HCT116 (cell line): ENCODE measurements around the gene IL21R. TPM values are rescaled to one million over a fixed set of nuclear protein-coding genes. Genes with fewer than 3 reads are reported as not detected.

Experiments
- ATAC-seq: fragments of 200-7000 bp; cut with Tn5 transposase; 2 replicates; pipeline ENCODE4 v1.9.1; 2020; ENCODE audit warnings: mild to moderate bottlenecking, moderate library complexity
- BruUV-seq: library from RNA; stranded (reverse); fragments of 400-500 nt; replicated peaks from 2 replicates; lab custom pipeline; 2021; lab: Mats Ljungman, UMichigan
- CTCF ChIA-PET: fragments of 300-600 bp; sonication (Branson Sonifier 250); formaldehyde crosslinking; loops from one replicate; lab custom pipeline; 2021; ENCODE audit warnings: antibody characterized with exemption; lab: Charles Lee
- POLR2A ChIA-PET: fragments of 300-600, 350-600 bp; sonication (Branson Sonifier 250); formaldehyde crosslinking; loops from one replicate; lab custom pipeline; 2021; ENCODE audit warnings: antibody characterized with exemption; lab: Charles Lee
- RAD21 ChIA-PET, 2 experiments: fragments of 300-600 bp; sonication (Branson Sonifier 250); formaldehyde crosslinking; loops; one replicate each; lab custom pipeline; 2023; ENCODE audit warnings: low total read pairs in 2 of 2; ENCODE audit not compliant: uncharacterized antibody in 2 of 2, unreplicated experiment in 2 of 2, low non-redundant PET in 1 of 2; lab: Charles Lee
- DNase-seq: peaks from one replicate; pipeline ENCODE4 v3.0.0-alpha.2; 2010; ENCODE audit warnings: low read depth, low spot score
- H2AFZ ChIP-seq: fragments of 200-600 bp; shearing (Covaris generic), sonication (generic); 2 replicates; pipeline ENCODE4 v1.6.1; 2017; ENCODE audit warnings: low read depth, mixed run types, mixed read lengths, antibody characterized with exemption, low read length; ENCODE audit not compliant: poor library complexity, severe bottlenecking
- H3K27ac ChIP-seq: 2 replicates; pipeline ENCODE4 v1.5.1; 2012; ENCODE audit warnings: low read depth, low read length
- H3K27me3 ChIP-seq: fragments of 200-600 bp; sonication (generic); 2 replicates; pipeline ENCODE4 v1.6.1; 2016; ENCODE audit warnings: mixed run types, low read length, mixed read lengths; ENCODE audit not compliant: insufficient read depth
- H3K36me3 ChIP-seq, 2 experiments: fragments of 200-500 bp in 1 of 2; fragments of 200-600 bp in 1 of 2; sonication (Bioruptor generic) in 1 of 2; sonication (generic) in 1 of 2; 2 replicates each; pipeline versions ENCODE4 v1.5.1 to v1.6.1; 2014 to 2016; ENCODE audit warnings: low read length in 2 of 2, inconsistent platforms in 1 of 2, mixed read lengths in 1 of 2, mixed run types in 1 of 2; ENCODE audit not compliant: insufficient read depth in 2 of 2, control insufficient read depth in 1 of 2
- H3K4me1 ChIP-seq, 2 experiments: fragments of 200-600 bp in 1 of 2; sonication (generic) in 1 of 2; 2 replicates each; pipeline versions ENCODE4 v1.5.1 to v1.6.1; 2012 to 2017; ENCODE audit warnings: low read length in 2 of 2, inconsistent platforms in 1 of 2, mild to moderate bottlenecking in 1 of 2, mixed read lengths in 1 of 2, mixed run types in 1 of 2, moderate library complexity in 1 of 2; ENCODE audit not compliant: insufficient read depth in 2 of 2, control insufficient read depth in 1 of 2
- H3K4me2 ChIP-seq: fragments of 200-600 bp; sonication (generic); 2 replicates; pipeline ENCODE4 v1.6.1; 2017; ENCODE audit warnings: mixed run types, low read length, mixed read lengths
- H3K4me3 ChIP-seq, 2 experiments: fragments of 200-600 bp in 1 of 2; sonication (generic) in 1 of 2; replicated peaks in 1 of 2; 2 replicates each; pipeline ENCODE4 v1.5.1; 2011 to 2016; ENCODE audit warnings: low read length in 2 of 2, control low read depth in 1 of 2, low read depth in 1 of 2, mild to moderate bottlenecking in 1 of 2, mixed read lengths in 1 of 2, mixed run types in 1 of 2
- H3K79me2 ChIP-seq: fragments of 200-600 bp; sonication (generic); 2 replicates; pipeline ENCODE4 v1.6.1; 2017; ENCODE audit warnings: mild to moderate bottlenecking, mixed run types, low read length, moderate library complexity, mixed read lengths; ENCODE audit not compliant: insufficient read depth
- H3K9ac ChIP-seq: fragments of 200-600 bp; sonication (generic); 2 replicates; pipeline ENCODE4 v1.6.1; 2016; ENCODE audit warnings: low read length, mixed read lengths
- H3K9me2 ChIP-seq: fragments of 200-600 bp; sonication (generic), shearing (Covaris generic); 2 replicates; pipeline ENCODE4 v1.6.1; 2017; ENCODE audit warnings: mixed run types, mild to moderate bottlenecking, moderate library complexity; ENCODE audit not compliant: insufficient read depth
- H3K9me3 ChIP-seq, 2 experiments: fragments of 200-500 bp in 1 of 2; fragments of 200-600 bp in 1 of 2; sonication (Bioruptor generic) in 1 of 2; sonication (generic) in 1 of 2; 2 replicates each; pipeline ENCODE4 v1.6.1; 2014 to 2017; ENCODE audit warnings: low read length in 2 of 2, mixed read lengths in 2 of 2, inconsistent platforms in 1 of 2, low read depth in 1 of 2, mild to moderate bottlenecking in 1 of 2, mixed run types in 1 of 2, moderate library complexity in 1 of 2; ENCODE audit not compliant: control insufficient read depth in 1 of 2, insufficient read depth in 1 of 2
- H4K20me1 ChIP-seq: fragments of 200-600 bp; sonication (generic), shearing (Covaris generic); 2 replicates; pipeline ENCODE4 v1.6.1; 2017; ENCODE audit warnings: mixed run types, mild to moderate bottlenecking, moderate library complexity; ENCODE audit not compliant: insufficient read depth
- CEBPB ChIP-seq: IDR thresholded peaks from 2 replicates; pipeline ENCODE4 v1.6.1; 2012; ENCODE audit warnings: low read depth
- CTCF ChIP-seq, 3 experiments: fragments of 200-600 bp in 1 of 3; sonication (generic) in 1 of 3; IDR thresholded peaks in 2 of 3; conservative IDR thresholded peaks in 1 of 3; 2 replicates each; pipeline ENCODE4 v1.5.1; 2012 to 2017; ENCODE audit warnings: low read depth in 2 of 3, low read length in 2 of 3, antibody characterized with exemption in 1 of 3, borderline replicate concordance in 1 of 3, control low read depth in 1 of 3, mild to moderate bottlenecking in 1 of 3, mixed read lengths in 1 of 3, mixed run types in 1 of 3, moderate library complexity in 1 of 3; ENCODE audit not compliant: insufficient read depth in 1 of 3
- EZH2 ChIP-seq: fragments of 200-600 bp; sonication (generic); IDR thresholded peaks from 2 replicates; pipeline ENCODE4 v1.6.1; 2017; ENCODE audit warnings: antibody characterized with exemption, mixed run types
- FOSL1 ChIP-seq: IDR thresholded peaks from 2 replicates; pipeline ENCODE4 v1.6.1; 2012; ENCODE audit warnings: low read depth
- POLR2A ChIP-seq: IDR thresholded peaks from 2 replicates; pipeline ENCODE4 v1.7.0; 2011; ENCODE audit warnings: borderline replicate concordance; ENCODE audit not compliant: insufficient read depth, insufficient read length; ENCODE audit errors: extremely low read depth
- POLR2AphosphoS5 ChIP-seq: IDR thresholded peaks from 2 replicates; pipeline ENCODE4 v1.6.1; 2011; ENCODE audit warnings: mild to moderate bottlenecking, low read depth, low read length, moderate library complexity
- RAD21 ChIP-seq: IDR thresholded peaks from 2 replicates; pipeline ENCODE4 v1.6.1; 2012; ENCODE audit warnings: low read depth, mild to moderate bottlenecking
- REST ChIP-seq: IDR thresholded peaks from 2 replicates; pipeline ENCODE4 v1.6.1; 2012; ENCODE audit warnings: low read depth
- SIN3A ChIP-seq: IDR thresholded peaks from 2 replicates; pipeline ENCODE4 v1.6.1; 2012; ENCODE audit warnings: low read depth
- SP1 ChIP-seq: IDR thresholded peaks from 2 replicates; pipeline ENCODE4 v1.6.1; 2012; ENCODE audit warnings: low read depth
- SRF ChIP-seq: IDR thresholded peaks from 2 replicates; pipeline ENCODE4 v1.6.1; 2012; ENCODE audit warnings: low read depth
- TCF7L2 ChIP-seq: IDR thresholded peaks from 2 replicates; pipeline ENCODE4 v1.7.0; 2011; ENCODE audit warnings: borderline replicate concordance, inconsistent platforms; ENCODE audit not compliant: insufficient read depth, insufficient read length; ENCODE audit errors: extremely low read depth
- ZBTB33 ChIP-seq: IDR thresholded peaks from 2 replicates; pipeline ENCODE4 v1.6.1; 2011; ENCODE audit warnings: mild to moderate bottlenecking, low read length, moderate library complexity; ENCODE audit not compliant: insufficient replicate concordance; ENCODE audit errors: extremely low read depth
- ZNF274 ChIP-seq: fragments of 200-500 bp; sonication (Bioruptor generic); IDR thresholded peaks from 2 replicates; pipeline ENCODE4 v1.6.1; 2014; ENCODE audit warnings: mild to moderate bottlenecking, low read depth, low read length, inconsistent platforms
- intact Hi-C: fragments of 100-400 bp; cut with micrococcal nuclease; formaldehyde crosslinking; loops from 2 replicates; pipeline ENCODE4 v1.10.0; 2022
- total RNA-seq: library from RNA; stranded (reverse); gene quantifications from one replicate; pipeline ENCODE4 v1.2.1, GENCODE V29; 2021; ENCODE audit not compliant: unreplicated experiment
- TF ChIP-seq, protein P1 (sequence below): IDR thresholded peaks from 2 replicates; pipeline ENCODE4 v1.6.1; 2012

IL21R gene
- total RNA-seq, 1 experiment from 2014 or later = 1.2 TPM

GRCh38 chr16:27463741-27464591, 62.0 kb downstream of the IL21R start:
- ATAC-seq = no peak
- BruUV-seq = no TSS peak
- no peaks in the 10 kb centered on the region for H3K9me2 ChIP-seq
- no peak overlapping the region for H2AFZ ChIP-seq
- POLR2A ChIA-PET = no interaction called here
- TF ChIP-seq, protein P1, sequence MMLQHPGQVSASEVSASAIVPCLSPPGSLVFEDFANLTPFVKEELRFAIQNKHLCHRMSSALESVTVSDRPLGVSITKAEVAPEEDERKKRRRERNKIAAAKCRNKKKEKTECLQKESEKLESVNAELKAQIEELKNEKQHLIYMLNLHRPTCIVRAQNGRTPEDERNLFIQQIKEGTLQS = no peak
- TF ChIP-seq ZNF274 (no peak), SP1 (no peak), EZH2 (no peak), SRF (no peak), TCF7L2 (no peak), FOSL1 (no peak), SIN3A (no peak), CTCF (IDR thresholded peaks at IDR 0.05 in 2 of 3, conservative IDR thresholded peaks at IDR 0.05 in 1 of 3; ENCODE audit: borderline replicate concordance in 1 of 3, insufficient read depth in 1 of 3, low read depth in 2 of 3, low read length in 2 of 3) (no peak), POLR2A (no peak), POLR2AphosphoS5 (no peak), CEBPB (no peak), REST (no peak), RAD21 (no peak), ZBTB33 (no peak)
- TF ChIP-seq, all 23 proteins: peak for 0
- ChIA-PET RAD21 (no interaction called here), CTCF (no interaction called here)
- H3K4me3 ChIP-seq = no peak overlapping the region
- no peak for DNase-seq
- H3K27ac ChIP-seq = no peak overlapping the region
- no peaks in the 10 kb centered on the region for H3K4me1 ChIP-seq
- H3K27me3 ChIP-seq = no peaks in the 10 kb centered on the region
- H3K36me3 ChIP-seq = peaks cover 14 to 26% of the 10 kb centered on the region in 2 experiments; a peak in 3 of 4 replicates
- no peaks in the 10 kb centered on the region for H3K9me3 ChIP-seq
- H3K79me2 ChIP-seq = no peaks in the 10 kb centered on the region
- no peaks in the 10 kb centered on the region for H4K20me1 ChIP-seq
- H3K4me2 ChIP-seq = no peak overlapping the region
- intact Hi-C loops = no loop called here
- H3K9ac ChIP-seq = no peak overlapping the region
